ENCODE data around the gene CDC14A. TPM values are rescaled to one million over a fixed set of nuclear protein-coding genes. Genes with fewer than 3 reads are reported as not detected.
"Not testable (repeated sequence)": the region's sequence is repeated elsewhere in the genome, so short reads cannot be mapped to it uniquely, and the experiment has no call there.

Gene CDC14A
- total RNA-seq, 1 experiment from 2014 or later: 24.7 TPM

- Histone ChIP-seq H3K27ac (ENCODE audit: low read length) (no peak overlapping the region), H3K4me3 (ENCODE audit: low read length) (no peak overlapping the region), H3K27me3 (ENCODE audit: low read length) (no peaks in the 10 kb centered on the region), H3K36me3 (ENCODE audit: insufficient read depth, low read length) (no peaks in the 10 kb centered on the region), H3K79me2 (ENCODE audit: low read length) (no peaks in the 10 kb centered on the region), H3K4me2 (ENCODE audit: low read depth, low read length, poor library complexity, severe bottlenecking) (peak overlapping the region; percentile 25), H2AFZ (ENCODE audit: low read length) (peak overlapping the region; percentile 38; the same call in 1 of the 2 replicates), H3K9me2 (replicated peaks; ENCODE audit: insufficient read depth, low read length) (no peaks in the 10 kb centered on the region), H3K4me1 (ENCODE audit: low read length) (peaks cover 26% of the 10 kb centered on the region), H4K20me1 (ENCODE audit: insufficient read depth, low read depth, low read length) (no peaks in the 10 kb centered on the region), H3K9ac (ENCODE audit: low read length) (no peak overlapping the region), H3K9me3 (ENCODE audit: low read length) (no peaks in the 10 kb centered on the region)
- DNase-seq: no peak
Observed at GRCh38 chr1:100325415-100326324, 26.6 kb upstream of the CDC14A start.

GRCh38 chr1:100326325-100326670, 26.0 kb upstream of the CDC14A start:
- not testable (repeated sequence) for H3K27ac ChIP-seq (ENCODE audit: low read length); H3K4me3 ChIP-seq (ENCODE audit: low read length); H3K9ac ChIP-seq (ENCODE audit: low read length); H3K9me3 ChIP-seq (ENCODE audit: low read length); H2AFZ ChIP-seq (ENCODE audit: low read length); H3K36me3 ChIP-seq (ENCODE audit: insufficient read depth, low read length); H4K20me1 ChIP-seq (ENCODE audit: insufficient read depth, low read depth, low read length); H3K27me3 ChIP-seq (ENCODE audit: low read length); DNase-seq; H3K4me2 ChIP-seq (ENCODE audit: low read depth, low read length, poor library complexity, severe bottlenecking); H3K79me2 ChIP-seq (ENCODE audit: low read length); H3K9me2 ChIP-seq (replicated peaks; ENCODE audit: insufficient read depth, low read length)
- H3K4me1 ChIP-seq (ENCODE audit: low read length): peaks cover 26% of the 10 kb centered on the region

- DNase-seq: peak; percentile 56
- H3K9ac ChIP-seq (ENCODE audit: low read length): no peak overlapping the region
- no peak overlapping the region for H3K4me2 ChIP-seq (ENCODE audit: low read depth, low read length, poor library complexity, severe bottlenecking)
- H2AFZ ChIP-seq (ENCODE audit: low read length): no peak overlapping the region; the same call in 1 of the 2 replicates
- H3K9me3 ChIP-seq (ENCODE audit: low read length): no peaks in the 10 kb centered on the region
- H4K20me1 ChIP-seq (ENCODE audit: insufficient read depth, low read depth, low read length): no peaks in the 10 kb centered on the region
- H3K9me2 ChIP-seq (replicated peaks; ENCODE audit: insufficient read depth, low read length): no peaks in the 10 kb centered on the region
- no peak overlapping the region for H3K27ac ChIP-seq (ENCODE audit: low read length)
- H3K36me3 ChIP-seq (ENCODE audit: insufficient read depth, low read length): no peaks in the 10 kb centered on the region
- no peaks in the 10 kb centered on the region for H3K27me3 ChIP-seq (ENCODE audit: low read length)
- no peak overlapping the region for H3K4me3 ChIP-seq (ENCODE audit: low read length)
- H3K79me2 ChIP-seq (ENCODE audit: low read length): no peaks in the 10 kb centered on the region
- peaks cover 15% of the 10 kb centered on the region for H3K4me1 ChIP-seq (ENCODE audit: low read length)
Observed at GRCh38 chr1:100328133-100328532, 24.2 kb upstream of the CDC14A start.

- H3K79me2 ChIP-seq (ENCODE audit: low read length); H3K9ac ChIP-seq (ENCODE audit: low read length); H3K27me3 ChIP-seq (ENCODE audit: low read length); H3K27ac ChIP-seq (ENCODE audit: low read length); H3K4me3 ChIP-seq (ENCODE audit: low read length); H3K4me2 ChIP-seq (ENCODE audit: low read depth, low read length, poor library complexity, severe bottlenecking); H4K20me1 ChIP-seq (ENCODE audit: insufficient read depth, low read depth, low read length); DNase-seq; H3K9me3 ChIP-seq (ENCODE audit: low read length); H3K4me1 ChIP-seq (ENCODE audit: low read length); H3K9me2 ChIP-seq (replicated peaks; ENCODE audit: insufficient read depth, low read length); H2AFZ ChIP-seq (ENCODE audit: low read length); H3K36me3 ChIP-seq (ENCODE audit: insufficient read depth, low read length): not testable (repeated sequence)
Observed at GRCh38 chr1:100331146-100331545, 21.2 kb upstream of the CDC14A start.

- Histone ChIP-seq H3K4me2 (ENCODE audit: low read depth, low read length, poor library complexity, severe bottlenecking) (no peak overlapping the region), H3K9me3 (ENCODE audit: low read length) (no peaks in the 10 kb centered on the region), H3K79me2 (ENCODE audit: low read length) (no peaks in the 10 kb centered on the region), H2AFZ (ENCODE audit: low read length) (no peak overlapping the region), H3K9me2 (replicated peaks; ENCODE audit: insufficient read depth, low read length) (no peaks in the 10 kb centered on the region), H3K27ac (ENCODE audit: low read length) (no peak overlapping the region), H3K9ac (ENCODE audit: low read length) (no peak overlapping the region), H3K4me1 (ENCODE audit: low read length) (peaks cover 5% of the 10 kb centered on the region), H3K27me3 (ENCODE audit: low read length) (no peaks in the 10 kb centered on the region), H3K4me3 (ENCODE audit: low read length) (no peak overlapping the region), H3K36me3 (ENCODE audit: insufficient read depth, low read length) (no peaks in the 10 kb centered on the region), H4K20me1 (ENCODE audit: insufficient read depth, low read depth, low read length) (no peaks in the 10 kb centered on the region)
- no peak for DNase-seq
Observed at GRCh38 chr1:100332331-100332730, 20.0 kb upstream of the CDC14A start.

- DNase-seq: no peak
- Histone ChIP-seq H3K27ac (ENCODE audit: low read length) (no peak overlapping the region), H3K4me1 (ENCODE audit: low read length) (no peaks in the 10 kb centered on the region; the same call in 1 of the 2 replicates), H3K9ac (ENCODE audit: low read length) (no peak overlapping the region), H3K4me2 (ENCODE audit: low read depth, low read length, poor library complexity, severe bottlenecking) (no peak overlapping the region), H4K20me1 (ENCODE audit: insufficient read depth, low read depth, low read length) (no peaks in the 10 kb centered on the region), H3K4me3 (ENCODE audit: low read length) (no peak overlapping the region), H3K9me3 (ENCODE audit: low read length) (no peaks in the 10 kb centered on the region), H3K79me2 (ENCODE audit: low read length) (no peaks in the 10 kb centered on the region), H3K27me3 (ENCODE audit: low read length) (no peaks in the 10 kb centered on the region), H3K9me2 (replicated peaks; ENCODE audit: insufficient read depth, low read length) (no peaks in the 10 kb centered on the region), H3K36me3 (ENCODE audit: insufficient read depth, low read length) (no peaks in the 10 kb centered on the region), H2AFZ (ENCODE audit: low read length) (no peak overlapping the region)
Observed at GRCh38 chr1:100335436-100335835, 16.9 kb upstream of the CDC14A start.

- H3K4me2 ChIP-seq (ENCODE audit: low read depth, low read length, poor library complexity, severe bottlenecking); H3K27ac ChIP-seq (ENCODE audit: low read length); H3K9ac ChIP-seq (ENCODE audit: low read length); H3K4me1 ChIP-seq (ENCODE audit: low read length); H3K27me3 ChIP-seq (ENCODE audit: low read length); DNase-seq; H3K4me3 ChIP-seq (ENCODE audit: low read length); H3K36me3 ChIP-seq (ENCODE audit: insufficient read depth, low read length); H3K9me3 ChIP-seq (ENCODE audit: low read length); H4K20me1 ChIP-seq (ENCODE audit: insufficient read depth, low read depth, low read length); H2AFZ ChIP-seq (ENCODE audit: low read length); H3K79me2 ChIP-seq (ENCODE audit: low read length); H3K9me2 ChIP-seq (replicated peaks; ENCODE audit: insufficient read depth, low read length): not testable (repeated sequence)
Observed at GRCh38 chr1:100337878-100338277, 14.4 kb upstream of the CDC14A start.

- not testable (repeated sequence) for H3K4me1 ChIP-seq (ENCODE audit: low read length); H3K36me3 ChIP-seq (ENCODE audit: insufficient read depth, low read length)
Observed at GRCh38 chr1:100339735-100340134, 12.6 kb upstream of the CDC14A start.

More at GRCh38 chr1:100339735-100340134, 12.6 kb upstream of the CDC14A start:
- H3K4me3 ChIP-seq (ENCODE audit: low read length); DNase-seq; H3K9ac ChIP-seq (ENCODE audit: low read length); H2AFZ ChIP-seq (ENCODE audit: low read length); H3K4me2 ChIP-seq (ENCODE audit: low read depth, low read length, poor library complexity, severe bottlenecking); H3K27me3 ChIP-seq (ENCODE audit: low read length); H4K20me1 ChIP-seq (ENCODE audit: insufficient read depth, low read depth, low read length); H3K9me3 ChIP-seq (ENCODE audit: low read length); H3K9me2 ChIP-seq (replicated peaks; ENCODE audit: insufficient read depth, low read length); H3K79me2 ChIP-seq (ENCODE audit: low read length); H3K27ac ChIP-seq (ENCODE audit: low read length): not testable (repeated sequence)
